Sigmoid colon (tissue), 4 donors: ENCODE measurements around the gene ETV5.

ENCODE experiments used
- CTCF ChIP-seq, 4 experiments: fragments of 450-650 bp in 3 of 4; fragments of 200-600 bp in 1 of 4; IDR thresholded peaks; one replicate each; pipeline ENCODE4 v1.5.1; 2016 to 2019; ENCODE audit warnings: antibody characterized with exemption in 4 of 4, mild to moderate bottlenecking in 3 of 4, moderate library complexity in 2 of 4
- EP300 ChIP-seq, 4 donors: sonication (generic); formaldehyde crosslinking; IDR thresholded peaks; one replicate each; pipeline ENCODE4 v1.6.1; 2017; ENCODE audit warnings: antibody characterized with exemption in 4 of 4
- POLR2A ChIP-seq, 2 donors: fragments of 450-650 bp; IDR thresholded peaks; one replicate each; pipeline ENCODE4 v1.6.1; 2016; ENCODE audit warnings: antibody characterized with exemption in 2 of 2, mild to moderate bottlenecking in 2 of 2, moderate library complexity in 2 of 2
- POLR2AphosphoS5 ChIP-seq, 4 donors: sonication (generic); formaldehyde crosslinking; IDR thresholded peaks; one replicate each; pipeline ENCODE4 v1.6.1; 2017; ENCODE audit warnings: antibody characterized with exemption in 4 of 4

- TF ChIP-seq CTCF (IDR thresholded peaks at IDR 0.05), result no peak
- TF ChIP-seq POLR2A (IDR thresholded peaks at IDR 0.05), result no peak
- TF ChIP-seq POLR2AphosphoS5 (IDR thresholded peaks at IDR 0.05), result no peak
- TF ChIP-seq EP300 (IDR thresholded peaks at IDR 0.05), result no peak
Observed at GRCh38 chr3:186060222-186060621, 48.7 kb downstream of the ETV5 start.
